ENCODE data around the gene TPM1. TPM values are rescaled to one million over a fixed set of nuclear protein-coding genes. Genes with fewer than 3 reads are reported as not detected.

The TPM1 gene
- total RNA-seq, 1 experiment from 2014 or later, result 421 TPM

GRCh38 chr15:63012444-63012843 is 30.1 kb upstream of the TPM1 start (continued):
- TF ChIP-seq PRDM15 (CRISPR knock-in tag; IDR thresholded peaks at IDR 0.05) (no peak), SOX15 (CRISPR knock-in tag; IDR thresholded peaks at IDR 0.05) (no peak), MYBL2 (CRISPR knock-in tag; IDR thresholded peaks at IDR 0.05) (no peak), TEAD4 (CRISPR knock-in tag; IDR thresholded peaks at IDR 0.05) (no peak), ZNF425 (CRISPR knock-in tag; conservative IDR thresholded peaks at IDR 0.05) (no peak), RORB (CRISPR knock-in tag; IDR thresholded peaks at IDR 0.05) (no peak), E2F1 (CRISPR knock-in tag; IDR thresholded peaks at IDR 0.05) (no peak), PREB (CRISPR knock-in tag; IDR thresholded peaks at IDR 0.05; ENCODE audit: borderline replicate concordance) (no peak)

- TF ChIP-seq ETV6 (CRISPR knock-in tag; IDR thresholded peaks at IDR 0.05) (no peak), SMAD3 (CRISPR knock-in tag; IDR thresholded peaks at IDR 0.05; ENCODE audit: borderline replicate concordance) (no peak), ZNF263 (CRISPR knock-in tag; IDR thresholded peaks at IDR 0.05; ENCODE audit: low read depth) (no peak), TP53 (CRISPR knock-in tag; IDR thresholded peaks at IDR 0.05) (no peak), EMX1 (CRISPR knock-in tag; IDR thresholded peaks at IDR 0.05) (no peak), AR (CRISPR knock-in tag; IDR thresholded peaks at IDR 0.05) (no peak), ZNF416 (CRISPR knock-in tag; IDR thresholded peaks at IDR 0.05) (no peak), ZNF532 (CRISPR knock-in tag; IDR thresholded peaks at IDR 0.05; ENCODE audit: borderline replicate concordance) (no peak), CTCF (IDR thresholded peaks at IDR 0.05) (no peak)
- no peak overlapping the region for H3K27ac Mint-ChIP-seq
- H3K27me3 Mint-ChIP-seq (ENCODE audit: low read depth), result no peaks in the 10 kb centered on the region; the same call in 1 of the 2 replicates
- no peak for DNase-seq (ENCODE audit: low spot score)
- H3K4me3 Mint-ChIP-seq, result no peak overlapping the region
- ATAC-seq, result no peak
- no peaks in the 10 kb centered on the region for H3K36me3 Mint-ChIP-seq
- POLR2A ChIA-PET, result no interaction called here
- peaks cover 12% of the 10 kb centered on the region for H3K9me3 Mint-ChIP-seq
- CTCF ChIA-PET, result no interaction called here
- peaks cover 4% of the 10 kb centered on the region; the same call in 1 of the 2 replicates for H3K4me1 Mint-ChIP-seq
Measured at GRCh38 chr15:63013052-63013808, 29.3 kb upstream of the TPM1 start.
